CD4-positive, CD25-positive, alpha-beta regulatory T cell (primary cell): ENCODE measurements around the gene ALPG. TPM values are rescaled to one million over a fixed set of nuclear protein-coding genes. Genes with fewer than 3 reads are reported as not detected.

ENCODE experiments used
- ATAC-seq, 2 donors: fragments of 150-1000 bp; cut with Tn5 transposase; one replicate each; pipeline ENCODE4 v1.10.0; 2021; ENCODE audit warnings: low read depth in 2 of 2, moderate number of reproducible peaks in 2 of 2, moderate library complexity in 1 of 2
- DNase-seq, 3 donors: peaks; one replicate each; pipeline versions ENCODE4 v3.0.0 to v3.0.0-alpha.2; 2012 to 2022; ENCODE audit warnings: mixed read lengths in 1 of 3
- H3K27ac ChIP-seq: one replicate; pipeline ENCODE4 v1.7.0; 2013; ENCODE audit warnings: mild to moderate bottlenecking, low read length; ENCODE audit not compliant: insufficient read depth, poor library complexity, severe bottlenecking
- H3K27me3 ChIP-seq: one replicate; pipeline ENCODE4 v1.7.0; 2013; ENCODE audit warnings: low read length; ENCODE audit not compliant: control insufficient read depth, insufficient read depth
- H3K36me3 ChIP-seq: one replicate; pipeline ENCODE4 v1.7.0; 2013; ENCODE audit warnings: mild to moderate bottlenecking, low read length, moderate library complexity; ENCODE audit not compliant: control insufficient read depth, insufficient read depth
- H3K4me1 ChIP-seq: 2 replicates; pipeline ENCODE4 v1.7.0; 2013; ENCODE audit warnings: mild to moderate bottlenecking, low read length; ENCODE audit not compliant: insufficient read depth, control insufficient read depth, poor library complexity, severe bottlenecking
- H3K4me3 ChIP-seq: one replicate; pipeline ENCODE4 v1.7.0; 2013; ENCODE audit warnings: low read depth, mild to moderate bottlenecking, low read length, moderate library complexity
- H3K9me3 ChIP-seq, 2 experiments: 1 replicate in 1 of 2; 2 replicates in 1 of 2; pipeline ENCODE4 v1.7.0; 2013; ENCODE audit warnings: low read length in 2 of 2, mild to moderate bottlenecking in 1 of 2, moderate library complexity in 1 of 2; ENCODE audit not compliant: control insufficient read depth in 2 of 2
- H3K27ac Mint-ChIP-seq, 3 donors: one replicate each; pipeline ENCODE4 v1.8.0; 2020 to 2022; ENCODE audit warnings: mild to moderate bottlenecking in 3 of 3, mixed read lengths in 3 of 3, moderate library complexity in 2 of 3
- H3K27me3 Mint-ChIP-seq: one replicate; pipeline ENCODE4 v1.8.0; 2022; ENCODE audit warnings: mild to moderate bottlenecking, mixed read lengths
- H3K36me3 Mint-ChIP-seq: one replicate; pipeline ENCODE4 v1.8.0; 2020; ENCODE audit warnings: mixed read lengths
- H3K4me1 Mint-ChIP-seq, 4 donors: one replicate each; pipeline ENCODE4 v1.8.0; 2020 to 2022; ENCODE audit warnings: mixed read lengths in 4 of 4, mild to moderate bottlenecking in 1 of 4
- H3K4me3 Mint-ChIP-seq, 4 donors: one replicate each; pipeline ENCODE4 v1.8.0; 2020 to 2022; ENCODE audit warnings: mild to moderate bottlenecking in 4 of 4, mixed read lengths in 4 of 4, moderate library complexity in 3 of 4
- H3K9me3 Mint-ChIP-seq, 7 donors: one replicate each; pipeline ENCODE4 v1.8.0; 2020 to 2022; ENCODE audit warnings: mixed read lengths in 7 of 7, mild to moderate bottlenecking in 3 of 7, moderate library complexity in 2 of 7
- polyA plus RNA-seq, 4 donors: library from polyadenylated mRNA; unstranded; fragments of 300-500 nt; fragmentation: Illumina TruSeq; gene quantifications; one replicate each; pipeline ENCODE4 v1.2.3, GENCODE V29; 2021
- total RNA-seq: library from RNA; stranded (reverse); gene quantifications from one replicate; pipeline ENCODE4 v1.2.3, GENCODE V29; 2022

The ALPG gene
- total and polyA plus RNA-seq, 5 donors from 2014 or later, result not detected

DNA sequence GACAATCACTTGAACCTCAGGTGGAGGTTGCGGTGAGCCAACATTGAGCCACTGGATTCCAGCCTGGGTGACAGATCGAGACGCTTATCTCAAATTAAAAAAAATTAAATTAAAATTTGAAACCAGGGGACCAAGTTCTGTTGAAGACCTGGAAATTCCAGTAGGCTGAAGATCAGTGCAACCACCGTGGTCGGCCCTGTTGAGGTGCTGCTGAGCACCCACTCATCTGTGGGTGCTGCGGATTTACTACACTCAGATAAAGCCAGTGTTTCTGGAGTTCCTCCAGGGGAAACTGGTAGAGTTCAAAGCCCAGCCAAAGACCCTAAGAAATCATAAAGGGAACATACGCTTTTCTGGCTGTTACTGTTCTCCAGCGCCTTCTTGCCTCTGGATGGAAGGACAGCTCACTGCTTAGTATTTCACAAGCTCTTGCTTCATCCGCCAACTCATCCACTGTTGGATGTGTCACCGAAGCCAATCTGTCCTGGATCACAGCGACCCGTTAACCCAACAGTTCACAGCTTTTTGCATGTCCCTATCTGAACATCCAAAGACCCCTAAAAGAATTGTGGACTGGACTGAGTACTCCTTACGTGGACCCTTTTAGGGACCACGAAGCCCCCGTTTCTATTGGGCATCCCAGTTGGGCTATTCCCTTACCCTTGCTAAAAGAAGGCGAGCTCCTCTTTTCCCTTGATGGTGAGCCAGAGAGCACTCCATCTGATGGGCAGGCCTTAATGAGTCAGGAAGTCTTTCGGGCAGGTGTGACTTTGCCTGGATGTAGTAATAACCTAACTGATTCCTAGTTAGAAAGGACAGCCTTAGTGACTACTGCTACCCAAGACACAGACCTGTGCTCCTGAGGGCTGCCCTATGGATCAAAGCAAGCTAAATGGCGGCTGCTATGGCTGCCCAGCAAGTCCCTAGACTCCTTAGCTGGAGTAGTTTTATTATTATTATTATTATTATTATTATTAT lies 34.1 kb upstream of the ALPG start:
- H3K9me3 ChIP-seq, result no peaks in the 10 kb centered on the region
- DNase-seq, result no peak
- H3K36me3 Mint-ChIP-seq, result no peaks in the 10 kb centered on the region

DNA sequence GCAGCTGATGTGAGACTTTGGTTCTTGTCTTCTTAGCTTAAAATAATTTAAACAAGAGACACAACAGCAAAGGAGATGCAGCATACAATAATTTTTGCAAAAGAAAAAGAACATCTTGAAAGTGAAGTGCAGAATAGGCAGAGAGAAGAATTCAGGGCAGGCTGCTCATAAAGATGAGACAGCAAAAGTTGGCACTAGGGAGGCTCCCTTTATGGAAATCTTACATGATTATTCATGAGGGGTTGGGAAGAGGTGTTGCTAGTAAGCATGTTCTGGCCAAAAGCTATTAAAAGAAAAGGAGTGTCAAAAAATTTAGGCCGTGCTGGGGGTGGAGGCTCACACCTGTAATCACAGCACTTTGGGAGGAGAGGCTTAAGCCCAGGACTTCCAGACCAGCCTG lies 32.3 kb upstream of the ALPG start:
- Mint-ChIP-seq H3K9me3 (no peaks in the 10 kb centered on the region), H3K27me3 (peaks cover 11% of the 10 kb centered on the region), H3K36me3 (no peaks in the 10 kb centered on the region), H3K4me1 (peaks cover 0 to 6% (median 0%) of the 10 kb centered on the region in 4 donors), H3K4me3 (no peak overlapping the region), H3K27ac (no peak overlapping the region)
- no peak overlapping the region for H3K4me3 ChIP-seq
- H3K27ac ChIP-seq, result no peak overlapping the region
- DNase-seq (no peak), ATAC-seq (no peak)
- H3K36me3 ChIP-seq, result no peaks in the 10 kb centered on the region
- no peaks in the 10 kb centered on the region for H3K4me1 ChIP-seq
- H3K9me3 ChIP-seq, result no peaks in the 10 kb centered on the region
- H3K27me3 ChIP-seq, result no peaks in the 10 kb centered on the region

More for the DNA sequence above, 34.1 kb upstream of the ALPG start:
- H3K27ac Mint-ChIP-seq, result no peak overlapping the region
- Histone ChIP-seq H3K27me3 (no peaks in the 10 kb centered on the region), H3K27ac (no peak overlapping the region), H3K36me3 (no peaks in the 10 kb centered on the region), H3K4me1 (no peaks in the 10 kb centered on the region), H3K4me3 (no peak overlapping the region)
- no peak for ATAC-seq
- no peaks in the 10 kb centered on the region for H3K9me3 Mint-ChIP-seq
- peaks cover 0 to 6% (median 0%) of the 10 kb centered on the region in 4 donors for H3K4me1 Mint-ChIP-seq
- no peak overlapping the region for H3K4me3 Mint-ChIP-seq
- peaks cover 11% of the 10 kb centered on the region for H3K27me3 Mint-ChIP-seq

DNA sequence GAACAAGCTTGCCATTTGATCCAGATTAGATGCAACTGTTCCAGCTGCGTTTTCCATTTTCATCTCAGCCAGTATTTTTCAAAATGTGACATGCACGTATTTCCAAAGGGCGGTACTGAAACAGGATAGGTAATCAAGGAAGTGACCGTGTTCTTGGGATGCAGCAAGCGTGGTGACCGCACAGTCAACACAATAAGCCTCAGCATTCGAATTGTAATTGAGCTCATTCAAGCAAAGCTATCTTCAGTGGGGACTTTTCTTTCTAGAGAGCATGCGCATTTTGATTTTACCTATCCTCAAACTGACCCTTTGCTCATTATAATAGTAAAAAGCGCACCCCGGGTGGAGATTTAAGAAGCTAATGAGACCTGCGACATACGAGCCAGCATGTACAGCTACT lies 31.5 kb upstream of the ALPG start:
- Histone ChIP-seq H3K27me3 (no peaks in the 10 kb centered on the region), H3K9me3 (no peaks in the 10 kb centered on the region), H3K4me3 (no peak overlapping the region), H3K27ac (no peak overlapping the region), H3K4me1 (no peaks in the 10 kb centered on the region), H3K36me3 (no peaks in the 10 kb centered on the region)
- Mint-ChIP-seq H3K36me3 (no peaks in the 10 kb centered on the region), H3K9me3 (no peaks in the 10 kb centered on the region), H3K27ac (no peak overlapping the region), H3K4me3 (no peak overlapping the region), H3K27me3 (peaks cover 11% of the 10 kb centered on the region), H3K4me1 (peaks cover 0 to 6% (median 0%) of the 10 kb centered on the region in 4 donors)
- DNase-seq (no peak), ATAC-seq (no peak)

DNA sequence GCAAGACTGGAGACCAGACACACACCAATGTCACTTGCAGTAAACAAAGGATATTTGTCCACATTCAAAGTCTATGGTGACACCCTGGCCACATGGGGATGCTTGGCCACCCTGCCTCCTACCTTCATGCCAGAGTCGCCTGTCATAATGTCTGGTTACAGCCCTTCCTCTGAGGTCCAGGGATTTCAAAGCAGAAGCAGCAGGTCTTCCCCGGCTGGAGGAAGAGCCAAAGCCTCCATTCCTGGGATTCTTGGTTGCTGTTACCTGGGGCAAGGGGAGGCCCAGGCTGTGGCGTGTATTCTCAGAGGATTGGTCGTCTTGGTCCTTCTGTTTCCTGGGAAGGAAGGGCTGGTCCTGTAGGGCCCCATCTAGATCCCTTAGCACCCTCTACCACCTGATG lies 30.4 kb upstream of the ALPG start:
- Histone ChIP-seq H3K36me3 (no peaks in the 10 kb centered on the region), H3K27me3 (no peaks in the 10 kb centered on the region), H3K4me3 (no peak overlapping the region), H3K4me1 (no peaks in the 10 kb centered on the region), H3K9me3 (no peaks in the 10 kb centered on the region), H3K27ac (no peak overlapping the region)
- ATAC-seq (no peak), DNase-seq (no peak)
- Mint-ChIP-seq H3K27me3 (peaks cover 7% of the 10 kb centered on the region), H3K36me3 (no peaks in the 10 kb centered on the region), H3K27ac (no peak overlapping the region), H3K4me3 (no peak overlapping the region), H3K9me3 (no peaks in the 10 kb centered on the region), H3K4me1 (peaks cover 0 to 6% (median 0%) of the 10 kb centered on the region in 4 donors)

DNA sequence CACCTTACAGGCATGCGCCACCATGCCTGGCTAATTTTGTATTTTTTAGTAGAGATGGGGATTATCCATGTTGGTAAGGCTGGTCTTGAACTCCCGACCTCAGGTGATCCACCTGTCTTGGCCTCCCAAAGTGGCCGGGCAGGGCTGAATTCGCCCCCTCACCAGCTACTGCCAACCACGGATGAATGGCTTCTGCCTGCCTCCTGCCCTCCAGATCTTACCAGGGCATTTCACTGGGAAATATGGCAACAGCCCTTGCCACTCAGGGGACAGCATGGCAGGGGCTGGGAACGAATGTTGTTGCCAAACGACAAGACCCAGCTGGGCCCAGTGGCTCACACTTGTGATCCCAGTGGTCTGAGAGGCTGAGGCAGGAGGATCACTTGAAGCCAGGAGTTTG lies 29.9 kb upstream of the ALPG start:
- H3K4me1 Mint-ChIP-seq, result peaks cover 0 to 6% (median 0%) of the 10 kb centered on the region in 4 donors
- H3K9me3 Mint-ChIP-seq, result no peaks in the 10 kb centered on the region
- H3K4me3 Mint-ChIP-seq, result no peak overlapping the region
- no peaks in the 10 kb centered on the region for H3K9me3 ChIP-seq
- H3K4me3 ChIP-seq, result no peak overlapping the region
- ATAC-seq (no peak), DNase-seq (no peak)
- H3K36me3 ChIP-seq, result no peaks in the 10 kb centered on the region
- no peaks in the 10 kb centered on the region for H3K36me3 Mint-ChIP-seq
- peaks cover 7% of the 10 kb centered on the region for H3K27me3 Mint-ChIP-seq
- H3K27ac ChIP-seq, result no peak overlapping the region
- H3K27ac Mint-ChIP-seq, result no peak overlapping the region
- no peaks in the 10 kb centered on the region for H3K4me1 ChIP-seq
- H3K27me3 ChIP-seq, result no peaks in the 10 kb centered on the region

DNA sequence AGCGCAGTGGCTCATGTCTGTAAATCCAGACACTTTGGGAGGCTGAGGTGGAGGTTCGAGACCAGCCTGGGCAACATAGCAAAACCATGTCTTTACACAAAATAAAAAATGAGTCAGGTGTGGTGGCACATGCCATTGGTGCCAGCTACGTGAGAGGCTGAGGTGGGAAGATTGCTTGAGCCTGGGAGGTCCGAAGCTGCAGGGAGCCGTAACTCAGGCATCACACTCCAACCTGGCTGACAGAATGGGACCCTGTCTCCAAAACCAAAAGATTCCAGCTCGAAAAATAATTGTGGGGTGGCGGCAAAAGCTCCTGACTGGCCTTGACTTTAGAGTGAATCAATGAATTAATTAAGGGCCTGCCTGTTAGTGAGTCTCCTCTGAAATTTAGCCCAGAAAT lies 29.3 kb upstream of the ALPG start:
- Histone ChIP-seq H3K4me3 (no peak overlapping the region), H3K27ac (no peak overlapping the region), H3K36me3 (no peaks in the 10 kb centered on the region), H3K4me1 (no peaks in the 10 kb centered on the region), H3K9me3 (no peaks in the 10 kb centered on the region), H3K27me3 (no peaks in the 10 kb centered on the region)
- DNase-seq (no peak), ATAC-seq (no peak)
- Mint-ChIP-seq H3K27ac (no peak overlapping the region), H3K27me3 (peaks cover 7% of the 10 kb centered on the region), H3K4me1 (peaks cover 0 to 6% (median 0%) of the 10 kb centered on the region in 4 donors), H3K36me3 (no peaks in the 10 kb centered on the region), H3K9me3 (no peaks in the 10 kb centered on the region), H3K4me3 (peak overlapping the region in 1 of 4 donors; percentile 28)

DNA sequence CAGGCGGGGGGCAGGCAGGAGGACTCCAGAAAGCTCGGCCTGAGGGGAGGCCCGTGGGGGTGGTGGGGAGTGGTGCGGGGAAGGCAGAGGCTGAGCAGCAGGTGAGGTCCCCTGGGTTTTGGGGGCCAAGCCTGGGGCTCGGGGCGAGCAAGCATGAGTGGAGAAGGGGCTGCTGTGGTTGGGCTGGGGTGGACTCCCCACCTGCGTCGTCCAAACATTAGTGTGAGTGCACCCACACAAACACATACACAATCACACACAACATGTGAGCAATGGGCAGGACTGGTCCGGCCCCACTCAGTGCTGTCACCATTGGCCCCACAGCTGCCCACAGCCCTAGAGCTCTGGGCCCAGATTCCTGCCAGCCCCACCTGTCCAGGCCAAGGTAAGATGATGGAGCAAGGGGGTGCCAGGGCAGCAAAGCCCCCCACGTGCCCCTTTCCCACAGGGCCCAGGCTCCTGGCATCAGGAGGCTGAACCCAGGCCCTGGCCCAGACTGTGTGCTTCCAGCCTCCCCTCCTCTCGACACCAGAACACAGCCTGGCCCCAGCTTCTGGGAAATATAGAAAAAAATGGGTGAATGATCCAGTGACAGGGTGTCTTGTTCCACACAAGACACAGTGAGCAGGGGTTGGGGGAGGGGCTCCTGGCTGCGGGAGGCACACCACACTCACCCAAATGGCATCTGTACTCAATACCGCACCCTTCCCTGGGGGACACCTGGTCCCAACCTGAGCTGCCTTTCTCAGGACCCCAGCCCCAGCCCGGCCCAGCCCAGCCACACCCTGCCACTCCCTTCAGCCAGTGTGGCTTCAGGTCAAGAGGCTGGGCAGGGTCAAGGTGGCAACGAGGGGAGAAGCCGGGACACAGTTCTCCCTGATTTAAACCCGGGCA lies 28.6 kb upstream of the ALPG start:
- H3K36me3 Mint-ChIP-seq, result no peaks in the 10 kb centered on the region

More for the DNA sequence above, 28.6 kb upstream of the ALPG start:
- no peaks in the 10 kb centered on the region for H3K9me3 Mint-ChIP-seq
- H3K4me1 Mint-ChIP-seq, result peaks cover 0 to 6% (median 0%) of the 10 kb centered on the region in 4 donors
- no peaks in the 10 kb centered on the region for H3K9me3 ChIP-seq
- H3K27me3 Mint-ChIP-seq, result peaks cover 10% of the 10 kb centered on the region
- H3K27ac ChIP-seq, result no peak overlapping the region
- H3K4me3 ChIP-seq, result no peak overlapping the region
- ATAC-seq, result no peak
- no peak overlapping the region for H3K4me3 Mint-ChIP-seq
- no peaks in the 10 kb centered on the region for H3K36me3 ChIP-seq
- no peaks in the 10 kb centered on the region for H3K4me1 ChIP-seq
- no peak overlapping the region for H3K27ac Mint-ChIP-seq
- no peak for DNase-seq
- peaks cover 1% of the 10 kb centered on the region for H3K27me3 ChIP-seq
